MM.1S (cell line): ENCODE data around the gene MRPL45.
"Not testable (repeated sequence)": the region's sequence is repeated elsewhere in the genome, so short reads cannot be mapped to it uniquely, and the experiment has no call there.

ENCODE experiments used
- CTCF ChIP-seq: fragments of 300-600 bp; sonication (generic); IDR thresholded peaks from 2 replicates; pipeline ENCODE4 v1.5.1; 2016; ENCODE audit warnings: antibody characterized with exemption, low read length, mixed read lengths
- EZH2 ChIP-seq: fragments of 300-600 bp; sonication (generic); optimal IDR thresholded peaks from 2 replicates; pipeline ENCODE3; 2017; ENCODE audit warnings: low read depth, mild to moderate bottlenecking, antibody characterized with exemption, low read length, mixed read lengths
- EZH2phosphoT487 ChIP-seq: fragments of 300-600 bp; sonication (generic); IDR thresholded peaks from 2 replicates; pipeline ENCODE4 v1.6.1; 2018; ENCODE audit warnings: antibody characterized with exemption, low read length

- not testable (repeated sequence) for TF ChIP-seq CTCF, EZH2, EZH2phosphoT487
These were observed 28.8 kb upstream of the MRPL45 start for GRCh38 chr17:38268138-38268537.
